Smooth muscle cell (in vitro differentiated cells): ENCODE measurements around the gene HS3ST6. TPM values are rescaled to one million over a fixed set of nuclear protein-coding genes. Genes with fewer than 3 reads are reported as not detected.

ENCODE experiments used
- DNase-seq: peaks from one replicate; lab custom pipeline; 2025; ENCODE audit not compliant: unreplicated experiment; lab: John Stamatoyannopoulos, UW
- H2AFZ ChIP-seq: fragments of 200-600 bp; sonication (generic); 2 replicates; pipeline ENCODE4 v1.6.0; 2016; ENCODE audit warnings: antibody characterized with exemption, low read depth, mild to moderate bottlenecking
- H3F3A ChIP-seq: fragments of 200-600 bp; sonication (generic); 2 replicates; pipeline ENCODE4 v1.6.0; 2017; ENCODE audit warnings: antibody characterized with exemption, low read depth
- H3K27ac ChIP-seq: fragments of 200-600 bp; sonication (generic); 2 replicates; pipeline ENCODE4 v1.5.1; 2016; ENCODE audit warnings: low read depth, mild to moderate bottlenecking
- H3K27me3 ChIP-seq: fragments of 200-600 bp; sonication (generic); 2 replicates; pipeline ENCODE4 v1.6.1; 2016; ENCODE audit warnings: low read depth, mild to moderate bottlenecking
- H3K36me3 ChIP-seq: fragments of 200-600 bp; sonication (generic); 2 replicates; pipeline ENCODE4 v1.5.1; 2016; ENCODE audit warnings: low read depth
- H3K4me1 ChIP-seq: fragments of 200-600 bp; sonication (generic); 2 replicates; pipeline ENCODE4 v1.5.1; 2016; ENCODE audit warnings: low read depth
- H3K4me2 ChIP-seq: fragments of 200-600 bp; sonication (generic); 2 replicates; pipeline ENCODE4 v1.6.0; 2016; ENCODE audit warnings: mild to moderate bottlenecking
- H3K4me3 ChIP-seq: fragments of 200-600 bp; sonication (generic); 2 replicates; pipeline ENCODE4 v1.5.1; 2016; ENCODE audit warnings: mild to moderate bottlenecking
- H3K79me2 ChIP-seq: fragments of 200-600 bp; sonication (generic); 2 replicates; pipeline ENCODE4 v1.6.0; 2016; ENCODE audit warnings: low read depth, mild to moderate bottlenecking
- H3K9ac ChIP-seq: fragments of 200-600 bp; sonication (generic); 2 replicates; pipeline ENCODE4 v1.6.0; 2016; ENCODE audit warnings: low read depth
- H3K9me3 ChIP-seq: fragments of 200-600 bp; sonication (generic); replicated peaks from 2 replicates; pipeline ENCODE4 v1.5.1; 2016; ENCODE audit warnings: low read depth
- H4K20me1 ChIP-seq: fragments of 200-600 bp; sonication (generic); 2 replicates; pipeline ENCODE4 v1.6.0; 2016; ENCODE audit warnings: low read depth
- WGBS: methylation state at CpG from one replicate; pipeline ENCODE4 v1.1.7; 2016; ENCODE audit warnings: low lambda C conversion rate; 5-methylcytosine and 5-hydroxymethylcytosine counted together
- polyA plus RNA-seq: library from polyadenylated mRNA; unstranded; fragments of >200 nt; fragmentation: Nextera tagmentation; extraction: Ambion mirVana; gene quantifications from 2 replicates; pipeline ENCODE4 v1.2.1, GENCODE V29; 2016
- total RNA-seq: library from RNA; depleted of rRNA; stranded (reverse); fragments of >200 nt; gene quantifications from 2 replicates; pipeline ENCODE4 v1.2.3, GENCODE V29; 2014
- TF ChIP-seq, protein P1 (sequence below): fragments of 200-600 bp; sonication (generic); IDR thresholded peaks from 2 replicates; pipeline ENCODE4 v1.5.1; 2017; ENCODE audit warnings: borderline replicate concordance, mild to moderate bottlenecking, antibody characterized with exemption; ENCODE audit not compliant: insufficient read depth, poor library complexity, severe bottlenecking

HS3ST6 gene
- total and polyA plus RNA-seq, 2 experiments from 2014 or later = not detected

DNA sequence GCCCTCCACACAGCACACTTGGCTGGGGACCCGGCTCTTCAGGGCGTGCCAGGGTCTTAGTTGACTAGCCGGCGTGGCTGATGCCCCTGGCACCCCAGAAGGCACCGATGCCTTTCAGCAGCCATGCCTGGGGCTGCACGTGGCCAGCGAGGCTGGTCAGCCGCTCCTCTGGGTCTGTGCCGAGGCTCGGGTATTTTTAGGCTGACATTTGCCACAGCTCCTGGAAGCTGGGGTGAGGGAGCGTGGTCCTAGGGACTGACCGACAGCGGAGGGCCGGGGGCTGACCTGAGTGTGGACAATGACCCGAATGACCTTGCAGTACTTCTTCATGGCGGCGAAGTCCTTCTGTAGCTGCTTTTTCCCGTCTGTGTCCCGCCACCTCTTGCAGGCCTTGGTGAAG lies 32.3 kb upstream of the HS3ST6 start:
- Histone ChIP-seq H3K9ac (no peak overlapping the region), H3F3A (no peaks in the 10 kb centered on the region), H3K4me2 (no peak overlapping the region), H3K79me2 (no peaks in the 10 kb centered on the region), H3K27ac (no peak overlapping the region), H4K20me1 (no peaks in the 10 kb centered on the region), H3K4me3 (no peak overlapping the region), H3K9me3 (no peaks in the 10 kb centered on the region), H3K4me1 (no peaks in the 10 kb centered on the region), H3K27me3 (no peaks in the 10 kb centered on the region), H3K36me3 (no peaks in the 10 kb centered on the region), H2AFZ (no peak overlapping the region)
- TF ChIP-seq, protein P1, sequence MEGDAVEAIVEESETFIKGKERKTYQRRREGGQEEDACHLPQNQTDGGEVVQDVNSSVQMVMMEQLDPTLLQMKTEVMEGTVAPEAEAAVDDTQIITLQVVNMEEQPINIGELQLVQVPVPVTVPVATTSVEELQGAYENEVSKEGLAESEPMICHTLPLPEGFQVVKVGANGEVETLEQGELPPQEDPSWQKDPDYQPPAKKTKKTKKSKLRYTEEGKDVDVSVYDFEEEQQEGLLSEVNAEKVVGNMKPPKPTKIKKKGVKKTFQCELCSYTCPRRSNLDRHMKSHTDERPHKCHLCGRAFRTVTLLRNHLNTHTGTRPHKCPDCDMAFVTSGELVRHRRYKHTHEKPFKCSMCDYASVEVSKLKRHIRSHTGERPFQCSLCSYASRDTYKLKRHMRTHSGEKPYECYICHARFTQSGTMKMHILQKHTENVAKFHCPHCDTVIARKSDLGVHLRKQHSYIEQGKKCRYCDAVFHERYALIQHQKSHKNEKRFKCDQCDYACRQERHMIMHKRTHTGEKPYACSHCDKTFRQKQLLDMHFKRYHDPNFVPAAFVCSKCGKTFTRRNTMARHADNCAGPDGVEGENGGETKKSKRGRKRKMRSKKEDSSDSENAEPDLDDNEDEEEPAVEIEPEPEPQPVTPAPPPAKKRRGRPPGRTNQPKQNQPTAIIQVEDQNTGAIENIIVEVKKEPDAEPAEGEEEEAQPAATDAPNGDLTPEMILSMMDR = no peak
- DNase-seq = no peak
- WGBS = 89% methylated on average over 19 of the region's 19 CpGs

DNA sequence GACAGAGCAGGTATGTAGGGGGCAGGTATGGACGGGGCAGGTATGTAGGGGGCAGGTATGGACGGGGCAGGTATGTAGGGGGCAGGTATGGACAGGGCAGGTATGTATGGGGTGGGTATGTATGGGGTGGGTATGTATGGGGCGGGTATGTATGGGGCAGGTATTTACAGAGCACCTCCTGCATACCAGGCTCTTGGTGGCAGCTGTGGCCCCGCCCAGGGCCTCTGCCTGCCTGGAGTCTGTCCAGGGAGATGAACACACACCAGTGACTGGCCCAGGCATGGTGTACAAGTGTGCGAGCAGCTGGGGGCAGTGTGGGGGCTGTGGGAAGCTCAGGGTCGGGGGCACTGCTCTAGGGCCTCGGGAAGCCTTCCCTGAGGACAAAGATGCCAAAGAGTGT lies 31.8 kb upstream of the HS3ST6 start:
- Histone ChIP-seq H3K27me3 (no peaks in the 10 kb centered on the region), H3K4me1 (no peaks in the 10 kb centered on the region), H3K9me3 (no peaks in the 10 kb centered on the region), H3F3A (no peaks in the 10 kb centered on the region), H3K27ac (no peak overlapping the region), H4K20me1 (no peaks in the 10 kb centered on the region), H3K36me3 (no peaks in the 10 kb centered on the region), H2AFZ (no peak overlapping the region), H3K9ac (no peak overlapping the region), H3K4me3 (no peak overlapping the region), H3K79me2 (no peaks in the 10 kb centered on the region), H3K4me2 (no peak overlapping the region)
- WGBS = 83% methylated on average over 5 of the region's 7 CpGs
- DNase-seq = no peak
- TF ChIP-seq, protein P1 = no peak

DNA sequence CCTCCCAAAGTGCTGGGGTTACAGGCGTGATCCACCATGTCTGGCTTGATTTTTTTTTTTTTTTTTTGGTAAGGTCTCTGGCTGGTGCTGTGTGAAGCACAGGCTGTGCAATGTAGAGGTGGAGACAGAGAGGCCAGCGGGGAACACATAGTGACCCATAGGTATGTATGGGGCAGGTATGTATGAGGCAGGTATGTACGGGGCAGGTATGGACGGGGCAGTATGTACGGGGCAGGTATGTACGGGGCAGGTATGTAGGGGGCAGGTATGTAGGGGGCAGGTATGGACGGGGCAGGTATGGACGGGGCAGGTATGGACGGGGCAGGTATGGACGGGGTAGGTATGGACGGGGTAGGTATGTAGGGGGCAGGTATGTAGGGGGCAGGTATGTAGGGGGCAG lies 31.3 kb upstream of the HS3ST6 start:
- Histone ChIP-seq H2AFZ (no peak overlapping the region), H3K9me3 (no peaks in the 10 kb centered on the region), H3K4me1 (no peaks in the 10 kb centered on the region), H3K27me3 (no peaks in the 10 kb centered on the region), H3K79me2 (no peaks in the 10 kb centered on the region), H4K20me1 (no peaks in the 10 kb centered on the region), H3K9ac (no peak overlapping the region), H3K36me3 (no peaks in the 10 kb centered on the region), H3K27ac (no peak overlapping the region), H3F3A (no peaks in the 10 kb centered on the region), H3K4me3 (no peak overlapping the region), H3K4me2 (no peak overlapping the region)
- TF ChIP-seq, protein P1 = no peak
- DNase-seq = no peak
- WGBS = 98% methylated on average over 6 of the region's 11 CpGs

DNA sequence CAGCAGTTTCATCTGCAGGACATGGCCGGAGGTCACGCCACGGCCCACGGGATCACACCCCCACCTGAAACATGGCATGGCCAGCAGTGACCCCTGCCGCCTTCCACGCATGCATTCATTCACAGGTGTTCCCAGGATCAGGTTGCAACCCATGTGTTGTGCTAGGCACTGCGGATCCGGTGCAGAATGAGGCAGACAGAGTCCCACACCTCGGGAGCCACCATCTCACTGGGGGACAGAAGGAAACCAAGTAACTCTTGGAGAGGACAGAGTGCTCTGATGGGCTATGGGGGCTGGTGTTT lies 29.1 kb upstream of the HS3ST6 start:
- TF ChIP-seq, protein P1 = no peak
- Histone ChIP-seq H3K9me3 (no peaks in the 10 kb centered on the region), H3F3A (no peaks in the 10 kb centered on the region), H3K79me2 (no peaks in the 10 kb centered on the region), H3K4me1 (peaks cover 3% of the 10 kb centered on the region), H2AFZ (no peak overlapping the region), H3K27me3 (no peaks in the 10 kb centered on the region), H4K20me1 (no peaks in the 10 kb centered on the region), H3K27ac (no peak overlapping the region), H3K4me2 (no peak overlapping the region), H3K4me3 (no peak overlapping the region), H3K36me3 (no peaks in the 10 kb centered on the region), H3K9ac (no peak overlapping the region)
- DNase-seq = no peak
- 94% methylated on average over 9 of the region's 9 CpGs for WGBS
